OCI-LY7 (cell line): ENCODE data around the gene FA2H.

ENCODE experiments used
- EZH2phosphoT487 ChIP-seq: fragments of 200-600 bp; sonication (generic); IDR thresholded peaks from 2 replicates; pipeline ENCODE4 v1.6.1; 2018; ENCODE audit warnings: low read depth, borderline replicate concordance, mild to moderate bottlenecking, mixed run types, antibody characterized with exemption, low read length, moderate library complexity, mixed read lengths
- TF ChIP-seq, protein P1 (sequence below): fragments of 200-600 bp; sonication (generic); conservative IDR thresholded peaks from 2 replicates; pipeline ENCODE4 v1.5.1; 2014; ENCODE audit warnings: mild to moderate bottlenecking, antibody characterized with exemption, low read length, moderate library complexity, mixed read lengths

DNA sequence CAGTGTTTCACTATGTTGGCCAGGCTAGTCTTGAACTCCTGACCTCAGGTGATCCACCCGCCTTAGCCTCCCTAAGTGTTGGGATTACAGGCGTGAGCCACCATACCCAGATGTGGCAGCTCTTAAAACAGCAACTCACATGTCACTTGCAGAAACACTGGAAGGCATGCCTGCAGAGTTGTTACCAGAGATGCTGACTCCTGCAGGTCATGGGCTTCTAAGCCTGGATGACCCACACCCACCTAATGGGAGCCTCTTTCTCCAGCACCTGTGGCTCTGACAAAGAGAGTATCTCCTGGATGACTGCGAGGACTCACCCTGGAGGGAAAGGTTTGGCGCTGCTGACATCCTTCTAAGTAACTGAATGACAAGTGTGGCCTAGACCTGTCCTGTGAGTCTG is 96.8 kb downstream of the FA2H start:
- TF ChIP-seq EZH2phosphoT487: no peak
- TF ChIP-seq, protein P1, sequence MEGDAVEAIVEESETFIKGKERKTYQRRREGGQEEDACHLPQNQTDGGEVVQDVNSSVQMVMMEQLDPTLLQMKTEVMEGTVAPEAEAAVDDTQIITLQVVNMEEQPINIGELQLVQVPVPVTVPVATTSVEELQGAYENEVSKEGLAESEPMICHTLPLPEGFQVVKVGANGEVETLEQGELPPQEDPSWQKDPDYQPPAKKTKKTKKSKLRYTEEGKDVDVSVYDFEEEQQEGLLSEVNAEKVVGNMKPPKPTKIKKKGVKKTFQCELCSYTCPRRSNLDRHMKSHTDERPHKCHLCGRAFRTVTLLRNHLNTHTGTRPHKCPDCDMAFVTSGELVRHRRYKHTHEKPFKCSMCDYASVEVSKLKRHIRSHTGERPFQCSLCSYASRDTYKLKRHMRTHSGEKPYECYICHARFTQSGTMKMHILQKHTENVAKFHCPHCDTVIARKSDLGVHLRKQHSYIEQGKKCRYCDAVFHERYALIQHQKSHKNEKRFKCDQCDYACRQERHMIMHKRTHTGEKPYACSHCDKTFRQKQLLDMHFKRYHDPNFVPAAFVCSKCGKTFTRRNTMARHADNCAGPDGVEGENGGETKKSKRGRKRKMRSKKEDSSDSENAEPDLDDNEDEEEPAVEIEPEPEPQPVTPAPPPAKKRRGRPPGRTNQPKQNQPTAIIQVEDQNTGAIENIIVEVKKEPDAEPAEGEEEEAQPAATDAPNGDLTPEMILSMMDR: no peak
